ENCODE results near the gene EEIG1.

- TF ChIP-seq REST (IDR thresholded peaks at IDR 0.05; ENCODE audit: insufficient replicate concordance, low read depth) (no peak), POLR2AphosphoS5 (IDR thresholded peaks at IDR 0.05; ENCODE audit: low read depth) (no peak), SPI1 (IDR thresholded peaks at IDR 0.05; ENCODE audit: borderline replicate concordance, low read depth) (no peak), GABPA (IDR thresholded peaks at IDR 0.05; ENCODE audit: low read depth) (no peak)
- TF ChIP-seq, protein P1, sequence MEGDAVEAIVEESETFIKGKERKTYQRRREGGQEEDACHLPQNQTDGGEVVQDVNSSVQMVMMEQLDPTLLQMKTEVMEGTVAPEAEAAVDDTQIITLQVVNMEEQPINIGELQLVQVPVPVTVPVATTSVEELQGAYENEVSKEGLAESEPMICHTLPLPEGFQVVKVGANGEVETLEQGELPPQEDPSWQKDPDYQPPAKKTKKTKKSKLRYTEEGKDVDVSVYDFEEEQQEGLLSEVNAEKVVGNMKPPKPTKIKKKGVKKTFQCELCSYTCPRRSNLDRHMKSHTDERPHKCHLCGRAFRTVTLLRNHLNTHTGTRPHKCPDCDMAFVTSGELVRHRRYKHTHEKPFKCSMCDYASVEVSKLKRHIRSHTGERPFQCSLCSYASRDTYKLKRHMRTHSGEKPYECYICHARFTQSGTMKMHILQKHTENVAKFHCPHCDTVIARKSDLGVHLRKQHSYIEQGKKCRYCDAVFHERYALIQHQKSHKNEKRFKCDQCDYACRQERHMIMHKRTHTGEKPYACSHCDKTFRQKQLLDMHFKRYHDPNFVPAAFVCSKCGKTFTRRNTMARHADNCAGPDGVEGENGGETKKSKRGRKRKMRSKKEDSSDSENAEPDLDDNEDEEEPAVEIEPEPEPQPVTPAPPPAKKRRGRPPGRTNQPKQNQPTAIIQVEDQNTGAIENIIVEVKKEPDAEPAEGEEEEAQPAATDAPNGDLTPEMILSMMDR (IDR thresholded peaks at IDR 0.05; ENCODE audit: insufficient read depth, low read length): no peak
These were observed 21.1 kb upstream of the EEIG1 start for GRCh38 chr9:128001779-128002298.

All from HL-60 (cell line).